GM18951 (cell line): ENCODE data around the gene CCDC14.
"Not testable (repeated sequence)": the region's sequence is repeated elsewhere in the genome, so short reads cannot be mapped to it uniquely, and the experiment has no call there.

Experiments
- POLR2A ChIP-seq: IDR thresholded peaks from 4 replicates; pipeline ENCODE4 v1.6.1; 2011; ENCODE audit warnings: mild to moderate bottlenecking; ENCODE audit not compliant: insufficient read length, insufficient read depth; ENCODE audit errors: extremely low read depth
- in situ Hi-C: fragments of 300-500 bp; cut with MboI; formaldehyde crosslinking; loops from one replicate; pipeline ENCODE4 v1.12.0; 2022; ENCODE audit warnings: low sequenced_read_pairs, mixed read lengths, inconsistent platforms; ENCODE audit not compliant: unreplicated experiment

CCDC14 gene

GRCh38 chr3:123971406-123971805 is 10.4 kb upstream of the CCDC14 start:
- in situ Hi-C loops = loop anchor here (10.0 kb wide), 1 partner anchor 2003 kb away; no protein-coding TSS in a partner anchor
- no peak for TF ChIP-seq POLR2A

- in situ Hi-C loops = not testable (repeated sequence)
Measured at GRCh38 chr3:123967260-123967659, 6.2 kb upstream of the CCDC14 start.

DNA sequence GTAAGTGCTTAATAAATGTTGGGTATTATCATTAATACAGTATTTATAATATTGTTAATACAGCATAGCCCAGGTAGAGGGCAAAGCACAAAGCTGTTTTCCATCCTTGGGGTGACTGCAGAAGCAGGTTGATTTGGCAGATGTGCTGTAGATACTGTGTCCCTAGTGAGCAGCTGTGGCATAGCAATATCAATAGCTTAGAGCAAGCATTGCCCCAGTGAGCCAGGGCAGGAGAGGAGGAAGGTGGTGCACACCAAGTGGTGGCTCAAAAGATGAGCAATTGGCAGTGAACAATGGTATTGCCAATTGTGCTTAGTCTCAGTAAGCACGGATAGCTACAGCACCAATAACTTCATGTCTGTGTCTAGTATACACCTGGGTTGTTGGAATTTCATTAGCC is 5.8 kb upstream of the CCDC14 start:
- in situ Hi-C loops = not testable (repeated sequence)

GRCh38 chr3:123964793-123965192 is 3.8 kb upstream of the CCDC14 start:
- in situ Hi-C loops = not testable (repeated sequence)

- TF ChIP-seq POLR2A = no peak
Measured at GRCh38 chr3:123961508-123961856, 453 bp upstream of the CCDC14 start.

DNA sequence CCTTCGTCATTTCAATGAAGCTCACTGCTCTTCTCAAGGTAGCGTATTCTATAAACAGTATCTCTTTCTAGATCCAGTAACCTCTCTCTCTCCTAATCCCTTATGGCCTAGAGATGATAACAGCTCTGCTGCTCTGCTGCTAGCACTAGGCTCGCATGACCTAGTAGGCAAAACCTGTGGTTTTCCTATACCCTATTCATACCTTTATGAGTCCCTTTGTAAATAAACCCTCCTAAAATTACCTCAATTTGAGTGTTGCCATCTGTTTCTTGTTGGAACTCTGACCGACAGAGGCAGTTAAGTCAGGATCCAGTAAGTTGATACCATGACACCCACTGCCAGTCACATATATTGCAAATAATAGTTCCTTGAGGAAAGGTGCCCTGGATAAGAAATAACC is 7.3 kb downstream of the CCDC14 start:
- no peak for TF ChIP-seq POLR2A
- in situ Hi-C loops = no loop called here

More at GRCh38 chr3:123961508-123961856, 453 bp upstream of the CCDC14 start:
- in situ Hi-C loops = no loop called here

DNA sequence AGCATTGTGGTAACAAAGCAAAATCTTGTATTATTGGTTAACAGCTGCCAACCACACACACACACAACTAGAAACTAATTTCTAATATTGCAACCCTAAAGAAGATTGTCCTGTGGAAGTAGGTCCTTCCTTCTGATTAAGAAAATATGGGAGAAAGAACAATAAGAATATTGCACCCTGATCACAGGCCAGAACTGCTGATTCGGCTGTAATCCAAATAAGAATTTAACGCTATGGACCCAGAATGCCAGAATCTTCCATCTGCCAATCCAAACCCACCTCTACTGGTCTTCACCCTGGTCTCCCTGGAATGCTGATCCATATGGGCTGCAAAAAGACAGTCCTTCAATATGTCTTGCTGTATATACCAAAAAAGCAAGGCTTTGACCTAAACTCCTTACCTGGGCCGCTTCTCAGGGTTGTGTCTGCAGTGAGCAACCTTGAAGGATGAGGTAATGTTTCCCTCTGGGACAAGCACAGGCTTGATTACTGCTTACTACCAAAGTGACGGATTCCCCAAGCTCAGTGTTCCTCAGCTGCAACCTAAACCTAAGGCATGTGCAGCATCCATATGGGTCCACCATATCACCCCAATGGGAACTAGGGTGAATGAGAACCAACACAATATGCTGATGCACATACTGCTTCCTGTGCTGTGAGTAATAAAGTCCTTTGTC is 8.0 kb downstream of the CCDC14 start:
- in situ Hi-C loops = no loop called here
- TF ChIP-seq POLR2A = no peak

- no peak for TF ChIP-seq POLR2A
- in situ Hi-C loops = no loop called here
Measured at GRCh38 chr3:123951522-123952447, 9.2 kb downstream of the CCDC14 start.

GRCh38 chr3:123949641-123950040 is 11.4 kb downstream of the CCDC14 start:
- in situ Hi-C loops = no loop called here
- no peak for TF ChIP-seq POLR2A

- in situ Hi-C loops = no loop called here
Measured at GRCh38 chr3:123948449-123948848, 12.6 kb downstream of the CCDC14 start.

GRCh38 chr3:123947482-123947881 is 13.5 kb downstream of the CCDC14 start:
- no peak for TF ChIP-seq POLR2A
- in situ Hi-C loops = no loop called here

More at GRCh38 chr3:123948449-123948848, 12.6 kb downstream of the CCDC14 start:
- no peak for TF ChIP-seq POLR2A

DNA sequence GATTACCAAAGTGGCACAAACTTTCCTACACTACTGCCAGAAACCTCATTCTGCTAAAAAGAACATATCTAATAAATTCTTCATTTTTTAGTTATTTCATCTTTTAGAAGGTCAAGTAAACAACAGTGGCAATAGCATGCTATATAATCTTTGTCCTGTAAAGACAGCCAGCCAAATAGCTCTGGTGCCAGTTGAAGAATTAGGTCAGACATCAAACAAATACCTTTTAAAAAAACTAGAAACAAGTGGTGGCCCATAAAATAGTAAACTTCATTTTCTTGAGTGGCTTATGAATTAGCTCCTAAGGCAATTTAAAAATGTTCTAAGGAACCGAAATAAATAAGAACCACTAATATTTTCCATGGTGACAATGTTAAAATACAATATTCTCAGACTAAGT is 19.5 kb downstream of the CCDC14 start:
- in situ Hi-C loops = no loop called here
- TF ChIP-seq POLR2A = no peak

GRCh38 chr3:123941121-123941520 is 19.9 kb downstream of the CCDC14 start:
- in situ Hi-C loops = no loop called here
- no peak for TF ChIP-seq POLR2A

DNA sequence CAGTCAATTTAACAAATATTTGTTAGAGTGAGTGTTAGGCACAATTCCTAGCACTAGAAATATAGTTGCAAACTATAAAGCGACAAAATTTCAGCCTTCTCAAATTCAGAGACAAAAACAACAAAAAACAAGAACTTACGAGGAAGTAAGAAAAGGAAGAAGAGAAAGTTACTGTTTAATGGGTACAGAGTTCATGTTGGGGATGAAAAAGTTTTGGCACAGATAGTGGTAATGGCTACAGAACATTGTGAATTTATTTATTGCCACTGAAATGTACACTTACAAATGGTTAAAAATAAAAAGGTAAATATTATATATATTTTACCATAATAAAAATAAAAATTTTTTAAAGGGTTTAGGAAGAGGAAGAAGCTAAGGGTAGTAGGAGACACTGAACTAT is 21.3 kb downstream of the CCDC14 start:
- TF ChIP-seq POLR2A = no peak
- in situ Hi-C loops = no loop called here
